ENCODE measurements around the gene KRTAP2-2.
A peak's percentile ranks its signal among the peaks of the same experiment; 100 is the strongest.
"Not testable (repeated sequence)": the region's sequence is repeated elsewhere in the genome, so short reads cannot be mapped to it uniquely, and the experiment has no call there.

Gene KRTAP2-2

DNA sequence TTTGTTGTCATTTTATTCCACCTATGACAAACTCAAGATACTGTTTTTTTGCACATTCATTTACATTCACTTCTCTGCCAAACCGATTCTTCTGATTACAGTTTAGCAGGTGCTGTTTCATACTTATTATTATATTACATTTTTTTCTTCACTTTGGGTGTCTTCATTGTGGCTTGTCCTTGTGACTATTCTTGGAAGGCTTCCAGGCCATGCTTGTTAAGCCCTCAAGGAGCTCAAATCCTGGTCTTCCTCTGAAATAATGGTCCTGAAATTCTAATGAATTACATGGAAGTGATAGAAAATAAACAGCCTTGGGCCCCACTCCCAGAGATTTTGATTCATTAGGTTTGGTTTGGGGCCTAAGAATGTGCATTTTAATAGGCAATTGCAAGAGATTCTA is 9.3 kb upstream of the KRTAP2-2 start:
- no peak for DNase-seq

DNA sequence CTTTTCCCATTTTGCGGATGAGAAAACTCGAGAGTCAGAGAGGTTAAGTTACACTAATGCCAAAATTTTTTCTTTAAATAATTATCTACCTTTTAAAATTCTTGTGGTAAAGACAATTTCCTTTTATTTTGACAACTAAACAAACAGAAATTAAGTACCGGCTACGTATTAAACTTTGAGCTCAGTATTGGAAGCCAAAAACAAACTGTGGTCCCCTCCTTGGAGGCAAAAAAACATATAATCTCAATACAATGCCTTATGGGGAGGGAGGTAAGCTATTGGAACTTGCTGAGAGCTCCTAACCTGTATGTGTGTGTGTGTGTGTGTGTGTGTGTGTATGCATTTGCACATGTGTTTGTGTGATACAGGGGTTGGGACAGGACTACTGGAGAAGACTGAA is 8.4 kb upstream of the KRTAP2-2 start:
- no peak for DNase-seq

DNA sequence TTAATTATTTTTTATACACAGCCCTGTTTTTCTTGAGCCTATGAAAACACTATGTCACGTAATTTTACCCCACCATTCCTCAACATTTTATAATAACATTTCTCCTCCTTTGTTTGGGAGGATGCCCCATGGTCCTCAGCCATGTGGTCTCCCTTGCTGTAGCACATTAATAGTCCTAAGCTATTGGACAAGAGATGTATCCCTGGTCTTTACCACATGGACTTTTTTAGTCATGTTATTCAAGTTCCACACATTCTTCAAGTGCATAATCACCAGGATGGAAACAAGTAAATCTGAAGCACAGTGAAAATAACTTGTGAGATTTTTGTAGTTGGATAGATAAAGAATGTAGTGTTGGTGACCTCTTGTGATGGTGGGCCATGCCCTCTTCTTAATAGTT is 6.9 kb upstream of the KRTAP2-2 start:
- DNase-seq = no peak

DNA sequence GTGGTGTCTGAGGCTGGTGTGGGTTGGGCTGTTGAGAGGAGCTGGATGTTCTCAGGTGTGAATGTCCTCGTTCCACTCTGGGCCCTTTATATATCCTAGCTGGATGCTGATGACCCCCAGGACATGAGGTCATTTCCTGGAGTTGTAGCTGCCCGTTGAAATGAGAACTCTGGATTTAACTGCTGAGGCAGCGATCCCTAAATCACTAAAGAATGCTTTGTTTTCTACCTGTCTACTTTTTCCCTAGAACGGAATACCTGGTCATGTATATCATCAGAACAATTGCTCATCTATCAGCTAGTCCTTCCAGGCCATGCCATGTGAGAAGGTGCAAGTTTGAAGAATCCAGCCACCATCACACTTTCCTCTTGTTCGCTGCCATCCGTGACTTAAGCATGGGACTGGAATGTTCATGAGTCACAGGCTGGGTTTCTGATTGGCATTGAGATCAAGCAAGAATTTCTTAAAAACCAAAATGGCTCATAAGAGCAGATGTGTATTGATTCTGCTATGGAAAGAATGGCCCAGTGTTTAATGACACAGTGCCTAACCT is 5.1 kb upstream of the KRTAP2-2 start, which contains the start of gene KRTAP2-3:
TSS of gene KRTAP2-3 (minus strand) at position 63 of the 553 bp plus-strand sequence. CDS start 64 bp downstream, outside the sequence.
- DNase-seq = no peak

DNA sequence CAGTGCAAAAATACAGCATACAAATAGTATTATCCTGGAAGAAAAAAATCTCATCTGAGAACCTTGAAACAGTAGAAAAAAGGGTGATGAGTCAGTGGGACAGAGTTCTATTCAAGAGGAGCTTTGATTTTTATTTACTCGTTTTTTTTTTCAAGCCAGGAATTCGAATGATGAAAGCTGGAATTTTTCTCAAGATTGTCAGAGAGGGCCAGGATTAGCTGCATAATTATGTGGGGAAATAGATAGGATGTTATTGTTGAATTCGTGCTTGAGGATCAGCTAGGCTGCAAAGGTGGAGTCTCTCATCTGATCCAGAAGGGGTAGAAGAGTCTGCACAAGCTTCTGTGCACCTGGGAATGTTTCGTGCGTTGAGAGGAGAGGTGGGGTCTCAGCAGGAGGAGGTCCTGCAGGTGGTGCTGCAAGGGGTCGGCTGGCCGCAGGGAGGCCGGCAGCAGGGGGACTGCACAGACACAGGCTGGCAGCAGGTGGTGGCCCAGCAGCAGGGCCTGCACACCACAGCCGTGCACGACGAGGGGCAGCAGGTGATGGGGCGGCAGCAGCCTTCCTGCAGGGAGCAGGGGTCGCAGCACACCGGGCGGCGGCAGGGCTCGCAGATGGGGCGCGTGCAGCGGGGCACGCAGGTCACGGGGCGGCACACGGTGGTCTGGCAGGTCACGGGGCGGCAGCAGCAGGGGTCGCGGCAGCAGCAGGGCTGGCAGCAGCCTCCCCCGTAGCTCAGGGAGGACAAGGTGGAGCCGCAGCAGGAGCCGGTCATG is 4.4 kb upstream of the KRTAP2-2 start:
- DNase-seq = not testable (repeated sequence)

DNA sequence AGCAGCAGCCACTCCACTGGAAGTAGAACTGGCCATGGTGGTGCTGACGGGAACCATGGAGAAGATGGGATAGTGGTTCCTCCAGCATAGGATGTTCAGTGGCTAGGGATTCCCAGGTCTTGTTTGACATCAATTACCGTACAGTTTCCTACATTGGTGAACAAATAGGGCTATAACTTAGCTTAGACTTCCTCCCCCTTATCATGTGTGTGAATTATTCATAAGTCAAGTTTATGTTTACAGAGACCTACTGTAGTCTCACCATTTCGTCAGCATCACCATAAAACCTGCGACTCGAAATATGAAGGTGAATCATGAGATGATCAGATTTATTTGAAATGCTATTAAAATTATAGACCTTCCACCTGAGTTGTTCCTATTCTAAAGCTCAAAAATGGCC is 3.7 kb upstream of the KRTAP2-2 start:
- DNase-seq = no peak

DNA sequence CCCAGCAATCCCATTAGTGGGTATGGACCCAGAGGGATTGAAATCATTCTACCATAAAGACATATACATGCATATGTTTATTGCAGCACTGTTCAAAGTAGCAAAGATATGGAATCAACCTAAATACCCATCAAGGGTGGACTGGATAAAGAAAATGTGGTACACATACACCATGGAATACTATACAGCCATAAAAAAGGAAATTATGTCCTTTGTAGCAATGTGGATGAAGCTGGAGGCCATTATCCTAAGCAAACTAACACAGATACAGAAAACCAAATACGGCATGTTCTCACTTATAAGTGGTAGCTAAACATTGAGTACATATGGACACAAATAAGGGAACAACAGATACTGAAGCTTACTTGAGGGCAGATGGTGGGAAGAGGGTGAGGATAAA is 2.5 kb upstream of the KRTAP2-2 start:
- DNase-seq = no peak

DNA sequence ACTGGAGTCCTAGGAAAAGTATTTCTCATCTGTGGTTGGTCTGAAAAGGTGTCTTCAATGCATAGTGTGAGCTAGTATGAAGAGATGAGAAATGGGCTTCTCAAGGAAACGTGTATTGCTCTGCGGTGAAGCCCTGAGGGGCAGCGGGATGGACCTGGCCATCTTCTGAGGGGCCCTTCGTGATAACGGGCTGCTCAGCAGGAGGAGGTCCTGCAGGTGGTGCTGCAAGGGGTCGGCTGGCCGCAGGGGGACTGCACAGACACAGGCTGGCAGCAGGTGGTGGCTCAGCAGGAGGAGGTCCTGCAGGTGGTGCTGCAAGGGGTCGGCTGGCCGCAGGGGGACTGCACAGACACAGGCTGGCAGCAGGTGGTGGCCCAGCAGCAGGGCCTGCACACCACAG is 474 bp downstream of the KRTAP2-2 start:
- DNase-seq = not testable (repeated sequence)

DNA sequence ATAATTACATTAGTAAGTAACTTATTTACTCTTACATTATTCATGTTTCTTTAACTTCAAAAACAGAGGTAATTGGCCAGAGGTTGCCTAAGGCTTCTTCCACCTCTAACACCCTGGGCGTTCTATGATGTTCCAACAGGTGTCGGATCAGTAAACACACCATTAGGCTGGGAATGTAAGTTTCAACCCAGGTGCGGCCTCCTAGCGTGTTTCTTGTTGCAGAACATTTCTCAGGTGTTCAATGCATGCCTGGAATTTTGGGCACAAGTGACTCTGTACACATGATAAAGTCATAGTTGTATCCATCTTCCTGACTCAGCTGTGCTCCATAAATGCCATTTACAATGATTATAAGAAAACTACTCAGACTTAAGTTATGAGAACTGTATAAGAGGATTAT is 1.0 kb downstream of the KRTAP2-2 start:
- no peak for DNase-seq

DNA sequence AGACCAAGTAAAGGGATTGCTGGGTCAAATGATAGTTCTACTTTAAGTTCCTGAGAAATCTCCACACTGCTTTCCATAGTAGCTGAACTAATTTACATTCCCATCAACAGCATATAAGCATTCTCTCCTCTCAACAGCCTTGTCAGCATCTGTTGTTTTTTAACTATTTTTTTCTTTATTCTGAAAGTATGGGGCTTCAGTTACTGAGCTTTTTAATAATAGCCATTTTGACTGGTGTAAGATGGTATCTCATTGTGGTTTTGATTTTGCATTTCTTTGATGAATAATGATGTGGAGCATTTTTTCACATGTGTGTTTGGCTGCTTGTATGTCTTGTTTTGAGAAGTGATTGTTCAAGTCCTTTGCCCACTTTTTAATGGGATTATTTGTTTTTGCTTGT is 2.5 kb downstream of the KRTAP2-2 start:
- no peak for DNase-seq

DNA sequence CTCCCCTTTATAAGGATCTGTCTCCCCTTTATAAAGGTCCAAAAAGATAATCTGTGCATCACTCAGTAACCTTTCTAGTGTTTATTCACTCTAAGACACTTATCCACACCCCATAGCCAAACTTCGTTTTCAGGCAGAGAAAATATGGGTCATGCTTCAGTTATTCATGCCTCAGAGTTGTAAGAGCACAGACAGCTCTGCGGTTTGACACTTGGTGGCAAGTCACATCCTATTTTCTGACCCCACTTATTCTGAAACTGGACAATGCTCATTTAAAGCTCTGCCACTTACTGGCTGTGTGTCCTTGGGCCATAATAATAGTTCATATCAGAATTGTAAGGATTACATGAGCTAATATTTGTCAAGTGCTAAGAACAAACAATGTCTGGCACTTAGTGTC is 5.9 kb downstream of the KRTAP2-2 start:
- no peak for DNase-seq

DNA sequence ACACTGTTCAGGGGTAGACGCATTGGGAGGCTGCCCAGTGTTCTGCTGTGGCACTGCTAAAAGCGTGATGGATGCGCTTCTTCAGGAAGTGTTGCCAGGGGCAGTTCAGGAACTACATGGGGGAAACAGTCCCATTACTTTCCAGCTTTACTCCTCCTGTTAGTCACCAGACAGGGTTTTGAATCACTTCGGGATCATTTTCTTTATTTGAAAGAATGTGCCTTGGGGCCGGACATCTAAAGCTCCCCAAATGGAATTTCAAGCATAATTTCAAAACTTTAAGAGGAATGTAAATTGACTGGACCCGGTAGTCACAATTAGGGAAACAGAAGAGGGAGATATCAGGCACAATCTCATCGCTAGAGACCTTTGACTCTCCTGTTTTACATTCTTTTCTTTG is 6.6 kb downstream of the KRTAP2-2 start:
- no peak for DNase-seq

DNA sequence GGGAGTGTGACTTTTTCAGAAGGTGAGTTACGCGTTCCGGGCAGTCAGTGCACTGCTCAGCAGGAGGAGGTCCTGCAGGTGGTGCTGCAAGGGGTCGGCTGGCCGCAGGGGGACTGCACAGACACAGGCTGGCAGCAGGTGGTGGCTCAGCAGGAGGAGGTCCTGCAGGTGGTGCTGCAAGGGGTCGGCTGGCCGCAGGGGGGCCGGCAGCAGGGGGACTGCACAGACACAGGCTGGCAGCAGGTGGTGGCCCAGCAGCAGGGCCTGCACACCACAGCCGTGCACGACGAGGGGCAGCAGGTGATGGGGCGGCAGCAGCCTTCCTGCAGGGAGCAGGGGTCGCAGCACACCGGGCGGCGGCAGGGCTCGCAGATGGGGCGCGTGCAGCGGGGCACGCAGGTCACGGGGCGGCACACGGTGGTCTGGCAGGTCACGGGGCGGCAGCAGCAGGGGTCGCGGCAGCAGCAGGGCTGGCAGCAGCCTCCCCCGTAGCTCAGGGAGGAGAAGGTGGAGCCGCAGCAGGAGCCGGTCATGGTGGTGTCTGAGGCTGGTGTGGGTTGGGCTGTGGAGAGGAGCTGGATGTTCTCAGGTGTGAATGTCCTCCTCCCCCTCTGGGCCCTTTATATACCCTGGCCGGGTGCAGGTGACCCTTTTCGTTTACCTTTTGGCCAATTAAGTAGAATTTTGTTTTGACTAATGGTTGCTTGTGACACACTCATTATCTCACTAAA is 8.1 kb downstream of the KRTAP2-2 start, which contains the start of gene KRTAP2-1:
TSS of gene KRTAP2-1 (minus strand) at position 582 of the 731 bp plus-strand sequence. CDS start at position 533, 49 bp downstream.
- not testable (repeated sequence) for DNase-seq

DNA sequence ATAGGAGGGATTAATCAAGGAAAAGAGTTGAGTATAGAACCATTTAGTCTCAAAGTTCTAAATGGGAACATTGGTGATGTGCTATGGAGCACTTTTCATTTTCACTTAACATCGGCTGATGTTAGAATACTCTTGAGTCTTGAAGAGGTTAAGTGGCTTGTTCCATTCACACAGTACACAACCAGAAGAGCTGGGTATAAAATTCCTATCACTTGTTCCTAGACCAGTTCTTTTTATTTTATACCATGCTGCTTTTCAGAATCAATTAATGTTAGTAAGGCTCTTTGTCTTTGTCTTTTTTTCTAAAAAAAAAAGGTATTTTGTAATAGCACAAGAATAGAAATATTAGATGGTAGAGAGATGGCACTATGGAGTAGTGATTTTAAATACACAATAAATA is 12.1 kb downstream of the KRTAP2-2 start:
- DNase-seq = no peak

DNA sequence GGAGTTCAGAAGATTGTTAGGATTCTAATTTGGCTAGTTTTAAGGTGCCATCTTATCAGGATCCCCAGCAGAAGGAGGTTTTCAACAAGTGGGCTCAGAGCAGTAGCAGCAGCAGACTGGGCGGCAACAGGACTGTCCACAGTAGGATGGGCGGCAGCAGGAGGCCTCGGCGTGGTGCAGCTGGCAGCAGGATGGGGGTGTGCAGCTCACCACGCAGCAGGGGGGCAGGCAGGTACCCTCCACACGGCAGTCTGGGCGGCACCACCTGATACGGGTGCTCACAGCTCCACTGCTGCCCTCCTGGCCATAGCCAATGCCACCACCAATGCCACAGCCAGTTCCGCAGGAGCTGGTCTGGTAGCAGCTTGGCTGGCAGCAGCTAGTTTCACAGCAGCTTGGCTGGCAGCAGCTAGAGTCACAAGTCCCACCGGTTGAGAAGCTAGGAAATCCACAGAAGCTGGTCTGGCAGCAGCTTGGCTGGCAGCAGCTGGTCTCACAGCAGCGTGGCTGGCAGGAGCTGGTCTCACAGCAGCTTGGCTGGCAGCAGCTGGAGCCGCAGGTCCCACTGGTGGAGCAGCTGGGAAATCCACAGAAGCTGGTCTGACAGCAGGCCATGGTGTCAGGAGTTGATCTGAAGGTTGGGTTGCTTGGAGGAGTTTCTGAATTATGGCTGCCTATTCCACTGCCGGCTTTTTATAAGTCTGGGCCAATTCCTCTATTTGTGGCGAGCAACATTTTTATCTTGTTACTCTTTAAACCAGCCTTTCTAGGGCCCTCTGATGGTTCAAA is 14.1 kb downstream of the KRTAP2-2 start, which contains the start of gene KRTAP1-1:
TSS of gene KRTAP1-1 (minus strand) at position 668 of the 789 bp plus-strand sequence. CDS start at position 615, 53 bp downstream.
- peak; percentile 20 for DNase-seq

DNA sequence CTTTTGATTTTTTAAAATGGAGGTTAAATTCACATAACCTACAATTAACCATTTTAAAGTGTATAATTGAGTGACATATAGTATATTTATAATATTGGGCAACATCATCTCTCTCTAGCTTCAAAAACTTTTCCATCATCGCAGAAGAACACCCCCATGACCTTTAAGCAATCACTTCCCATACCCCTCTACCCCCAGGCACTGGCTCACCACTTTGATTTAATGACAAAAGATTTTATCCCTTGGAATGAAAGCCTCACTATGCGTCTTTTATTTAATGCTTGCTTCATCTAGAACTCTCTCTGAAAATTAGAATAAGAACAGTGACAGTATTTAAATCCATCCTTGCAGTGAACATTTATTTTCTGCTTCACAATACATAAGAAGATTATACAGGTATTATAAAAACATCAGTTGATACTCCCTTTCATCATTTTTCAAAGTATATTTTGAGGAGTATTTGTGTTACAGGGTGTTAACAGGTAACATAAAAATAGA is 17.1 kb downstream of the KRTAP2-2 start:
- DNase-seq = no peak

DNA sequence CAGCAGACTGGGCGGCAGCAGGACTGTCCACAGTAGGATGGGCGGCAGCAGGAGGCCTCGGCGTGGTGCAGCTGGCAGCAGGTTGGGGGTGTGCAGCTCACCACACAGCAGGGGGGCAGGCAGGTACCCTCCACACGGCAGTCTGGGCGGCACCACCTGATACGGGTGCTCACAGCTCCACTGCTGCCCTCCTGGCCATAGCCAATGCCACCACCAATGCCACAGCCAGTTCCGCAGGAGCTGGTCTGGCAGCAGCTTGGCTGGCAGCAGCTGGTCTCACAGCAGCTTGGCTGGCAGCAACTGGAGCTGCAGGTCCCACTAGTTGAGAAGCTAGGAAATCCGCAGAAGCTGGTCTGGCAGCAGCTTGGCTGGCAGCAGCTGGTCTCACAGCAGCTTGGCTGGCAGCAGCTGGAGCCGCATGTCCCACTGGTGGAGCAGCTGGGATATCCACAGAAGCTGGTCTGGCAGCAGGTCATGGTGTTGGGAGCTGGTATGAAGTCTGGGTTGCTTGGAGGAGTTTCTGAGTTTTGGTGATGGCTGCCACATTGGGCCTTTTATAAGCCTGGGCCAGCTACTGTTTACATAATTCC is 20.6 kb downstream of the KRTAP2-2 start, which contains the start of gene KRTAP1-3:
TSS of gene KRTAP1-3 (minus strand) at position 529 of the 590 bp plus-strand sequence. CDS start at position 476, 53 bp downstream.
- peak; percentile 66 for DNase-seq

DNA sequence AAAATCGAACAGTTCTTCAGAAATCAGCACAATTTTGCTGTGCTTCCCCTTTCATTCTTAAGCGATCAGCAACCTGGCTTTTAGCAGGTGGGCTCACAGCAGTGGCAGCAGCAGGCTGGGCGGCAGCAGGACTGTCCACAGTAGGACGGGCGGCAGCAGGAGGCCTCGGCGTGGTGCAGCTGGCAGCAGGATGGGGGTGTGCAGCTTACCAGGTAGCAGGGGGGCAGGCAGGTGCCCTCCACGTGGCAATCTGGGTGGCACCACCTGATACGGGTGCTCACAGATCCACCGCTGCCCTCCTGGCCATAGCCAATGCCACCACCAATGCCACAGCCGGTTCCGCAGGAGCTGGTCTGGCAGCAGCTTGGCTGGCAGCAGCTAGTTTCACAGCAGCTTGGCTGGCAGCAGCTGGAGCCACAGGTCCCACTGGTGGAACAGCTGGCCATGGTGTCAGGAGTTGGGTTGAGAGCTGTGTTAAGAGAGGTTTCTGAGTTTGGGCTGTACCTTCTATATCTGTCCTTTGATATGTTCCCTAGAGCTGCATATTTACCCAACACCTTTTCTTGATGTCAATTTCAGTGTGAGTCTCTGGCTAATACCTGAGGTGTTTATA is 25.3 kb downstream of the KRTAP2-2 start, which contains the start of gene KRTAP1-4:
TSS of gene KRTAP1-4 (minus strand) at position 563 of the 613 bp plus-strand sequence. CDS start at position 446, 117 bp downstream.
- DNase-seq = no peak

DNA sequence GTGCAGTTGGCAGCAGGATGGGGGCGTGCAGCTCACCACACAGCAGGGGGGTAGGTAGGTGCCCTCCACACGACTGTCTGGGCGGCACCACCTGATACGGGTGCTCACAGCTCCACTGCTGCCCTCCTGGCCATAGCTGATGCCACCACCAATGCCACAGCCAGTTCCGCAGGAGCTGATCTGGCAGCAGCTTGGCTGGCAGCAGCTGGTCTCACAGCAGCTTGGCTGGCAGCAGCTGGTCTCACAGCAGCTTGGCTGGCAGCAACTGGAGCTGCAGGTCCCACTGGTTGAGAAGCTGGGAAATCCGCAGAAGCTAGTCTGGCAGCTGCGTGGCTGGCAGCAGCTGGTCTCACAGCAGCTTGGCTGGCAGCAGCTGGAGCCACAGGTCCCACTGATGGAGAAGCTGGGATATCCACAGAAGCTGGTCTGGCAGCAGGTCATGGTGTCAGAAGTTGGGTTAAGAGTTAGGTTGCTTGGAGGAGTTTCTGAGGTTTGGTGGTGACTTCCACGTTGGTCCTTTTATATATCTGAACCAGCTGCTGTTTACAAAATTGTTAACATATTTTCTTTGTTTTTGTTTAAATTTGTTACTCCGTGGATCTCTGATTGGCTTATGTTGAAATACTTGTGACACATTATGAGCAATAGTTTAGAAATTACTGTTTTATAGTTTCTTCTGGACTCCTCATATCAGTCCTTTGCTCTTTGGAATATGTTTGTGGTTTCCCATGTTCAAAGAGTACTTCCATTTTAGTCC is 28.1 kb downstream of the KRTAP2-2 start, which contains the start of gene KRTAP1-5:
TSS of gene KRTAP1-5 (minus strand) at position 494 of the 757 bp plus-strand sequence. CDS start at position 441, 53 bp downstream.
- no peak for DNase-seq

DNA sequence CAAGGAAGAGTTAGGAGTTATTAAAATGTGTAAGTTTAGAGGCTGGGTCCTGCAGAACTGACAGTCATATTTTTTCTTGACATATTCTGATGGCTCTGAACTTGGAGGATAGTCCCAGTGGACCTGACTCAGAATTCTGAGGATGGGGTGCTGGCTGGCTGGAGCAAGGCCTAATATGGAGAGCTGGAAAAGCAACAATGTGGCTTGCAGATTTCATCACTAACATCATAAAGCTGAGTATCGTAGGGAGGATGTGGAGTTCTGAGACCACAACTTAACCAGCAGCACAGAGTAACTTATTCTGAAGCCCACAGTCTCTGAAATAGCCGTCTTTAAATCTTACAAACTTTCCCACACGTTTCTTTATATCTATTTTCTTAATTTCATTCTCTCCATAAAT is 30.3 kb downstream of the KRTAP2-2 start:
- no peak for DNase-seq
